ENCODE data around the gene AOPEP.

AOPEP gene

DNA sequence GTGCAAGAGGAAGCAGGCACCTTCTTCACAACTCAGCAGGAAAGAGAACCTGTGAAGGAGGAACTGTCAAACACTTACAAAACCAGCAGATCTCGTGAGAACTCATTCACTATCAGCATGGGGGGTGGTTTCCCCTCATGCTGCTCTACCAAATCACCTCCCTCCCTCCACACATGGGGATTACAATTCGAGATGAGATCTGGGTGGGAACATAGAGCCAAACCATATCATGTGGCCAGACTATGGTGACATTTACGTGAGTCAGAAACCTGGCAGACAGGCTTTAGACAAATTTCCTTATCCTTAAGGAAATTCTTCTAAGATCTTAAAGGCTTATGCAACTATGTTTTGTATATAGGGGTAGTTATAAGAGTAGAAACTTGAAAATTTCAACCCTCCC lies 8.7 kb upstream of the AOPEP start:
- DNase-seq (ENCODE audit: low spot score): no peak

DNA sequence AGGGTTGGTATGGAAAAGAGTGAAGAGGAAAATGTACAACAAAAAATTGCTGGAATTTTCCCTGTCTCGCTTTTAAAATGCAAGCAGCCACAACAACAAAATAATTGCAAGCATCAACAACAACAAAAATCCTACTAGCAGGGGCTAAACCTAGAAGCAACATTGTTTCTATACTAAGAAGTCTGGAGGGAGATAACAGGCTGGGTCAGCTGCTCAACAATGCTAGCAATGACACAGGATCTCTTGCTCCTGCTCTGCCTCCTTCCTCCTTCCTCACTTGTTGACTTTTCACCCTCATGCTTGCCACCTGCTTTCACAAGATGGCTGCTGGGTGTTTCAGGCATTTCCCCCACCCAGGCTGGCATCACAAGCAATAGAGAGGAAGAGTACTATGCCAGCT lies 7.6 kb upstream of the AOPEP start:
- no peak for DNase-seq (ENCODE audit: low spot score)

DNA sequence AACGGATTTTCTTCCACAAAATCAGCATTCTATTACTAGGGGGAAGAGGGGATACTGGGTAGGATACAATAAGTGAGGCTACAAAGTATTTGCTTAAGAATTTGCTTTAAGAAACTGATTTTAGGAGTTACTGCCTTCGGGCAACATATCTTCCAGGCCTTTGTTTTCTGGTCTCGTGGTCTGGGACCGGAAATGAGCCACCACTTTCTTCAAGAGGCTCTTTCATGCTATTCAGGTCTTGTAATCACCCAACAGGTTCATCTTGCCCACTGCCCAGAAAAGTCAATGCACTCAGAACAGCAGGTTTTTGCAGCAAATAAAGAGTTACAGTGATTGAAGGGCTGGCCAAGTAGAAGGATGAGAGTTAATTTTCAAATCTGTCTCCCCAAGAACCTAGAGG lies 6.6 kb upstream of the AOPEP start:
- no peak for DNase-seq (ENCODE audit: low spot score)

DNA sequence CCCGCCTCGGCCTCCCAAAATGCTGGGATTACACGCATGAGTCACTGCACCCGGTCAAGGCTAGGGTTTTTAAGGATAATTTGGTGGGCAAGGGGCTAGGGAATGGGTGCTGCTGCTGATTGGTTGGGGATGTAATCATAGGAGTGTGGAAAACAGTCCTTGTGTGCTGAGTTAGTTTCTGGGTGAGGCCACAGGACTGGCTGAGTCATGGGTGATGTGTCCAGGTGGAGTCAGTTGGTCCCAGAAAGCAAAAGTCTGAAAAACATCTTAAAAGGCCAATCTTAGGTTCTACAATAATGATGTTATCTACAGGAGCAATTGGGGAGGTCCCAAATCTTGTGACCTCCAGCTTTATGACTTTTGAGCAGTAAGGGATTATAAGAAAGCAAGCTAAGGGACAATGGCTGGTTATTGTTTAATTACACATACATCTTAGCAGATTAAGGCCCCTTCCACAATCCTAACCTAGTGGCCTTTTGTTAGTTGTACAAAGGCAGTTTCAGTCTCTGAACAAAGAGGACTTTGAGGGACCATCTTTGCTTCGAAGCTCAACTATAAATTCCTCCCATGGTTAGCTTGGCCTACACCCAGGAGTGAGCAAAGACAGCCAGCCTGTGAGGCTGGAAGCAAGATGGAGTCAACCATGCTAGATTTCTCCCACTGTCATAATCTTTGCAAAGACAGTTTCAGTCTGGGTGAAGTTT lies 5.5 kb upstream of the AOPEP start:
- DNase-seq (ENCODE audit: low spot score): no peak

DNA sequence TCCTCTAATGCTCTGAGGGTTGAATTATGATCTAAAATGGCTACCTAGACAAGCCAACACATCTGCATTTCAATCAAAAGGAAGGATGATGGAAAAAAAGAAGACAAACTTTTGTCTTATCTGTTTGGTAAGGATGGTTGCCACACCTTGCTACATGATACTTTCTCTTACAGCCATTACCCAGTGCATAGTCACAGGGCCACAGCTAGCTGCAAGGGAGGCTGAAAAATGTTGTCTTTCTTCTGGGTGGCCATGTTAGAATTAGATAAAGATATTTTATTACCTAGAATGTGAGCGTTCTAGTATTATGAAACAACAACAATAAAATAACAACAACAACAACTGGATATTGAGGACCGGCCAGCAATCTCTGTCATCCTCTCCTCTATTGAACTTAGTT lies 4.7 kb upstream of the AOPEP start:
- DNase-seq (ENCODE audit: low spot score): no peak

DNA sequence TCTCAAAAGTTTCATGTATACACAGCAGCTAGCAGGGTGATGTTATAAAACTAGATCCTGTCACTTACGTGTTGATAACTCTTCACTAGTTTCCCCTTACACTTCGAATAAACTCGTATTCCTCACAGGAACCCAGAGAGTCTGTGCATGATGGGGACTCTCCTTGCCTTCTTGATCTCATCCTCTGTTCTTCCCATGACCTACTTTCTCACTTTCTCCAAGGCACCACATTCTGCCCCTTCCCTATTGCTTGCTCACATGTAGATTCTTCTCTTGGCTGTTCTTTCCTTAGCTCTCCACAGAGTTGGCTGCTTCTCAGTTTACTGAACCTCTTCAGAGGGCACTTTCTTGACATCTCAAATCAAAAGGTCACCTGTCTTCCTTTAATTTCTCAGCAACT lies 1.2 kb upstream of the AOPEP start:
- DNase-seq (ENCODE audit: low spot score): no peak

DNA sequence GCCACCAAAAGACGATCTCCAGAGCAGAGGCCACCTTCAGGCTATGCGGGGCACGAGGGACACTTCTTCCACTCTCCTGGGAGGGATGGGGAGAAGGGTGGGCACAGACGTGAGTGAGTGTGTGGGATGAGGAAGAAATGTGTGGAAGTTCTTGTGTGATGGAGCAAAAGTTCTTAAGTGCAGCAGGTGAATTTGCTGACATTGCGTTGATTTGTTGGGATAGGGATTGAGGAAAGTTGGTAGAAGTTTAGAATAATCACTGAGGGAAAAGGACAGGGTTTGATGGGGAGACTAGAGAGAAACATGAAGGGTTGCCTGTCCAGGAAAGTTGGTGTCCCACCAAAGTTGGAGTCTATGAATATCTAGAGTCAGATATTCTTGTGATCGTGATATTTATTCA lies 2.2 kb downstream of the AOPEP start:
- no peak for DNase-seq (ENCODE audit: low spot score)

DNA sequence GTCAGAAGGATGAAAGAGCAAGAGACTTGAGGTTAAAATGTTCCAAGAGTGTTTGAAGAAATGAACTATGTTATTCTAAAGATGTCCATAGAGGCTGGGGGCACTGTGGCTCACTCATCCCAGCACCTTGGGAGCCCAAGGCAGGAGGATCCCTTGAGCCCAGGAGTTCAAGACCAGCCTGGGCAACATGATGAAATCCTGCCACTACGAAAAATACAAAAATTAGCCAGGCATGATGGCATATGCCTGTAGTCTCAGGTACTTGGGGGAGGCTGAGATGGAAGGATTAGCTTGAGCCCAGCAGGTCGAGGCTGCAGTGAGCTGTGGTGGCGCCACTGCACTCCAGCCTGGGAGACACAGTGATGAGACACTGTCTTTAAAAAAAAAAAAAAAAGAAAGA lies 2.7 kb downstream of the AOPEP start:
- no peak for DNase-seq (ENCODE audit: low spot score)

DNA sequence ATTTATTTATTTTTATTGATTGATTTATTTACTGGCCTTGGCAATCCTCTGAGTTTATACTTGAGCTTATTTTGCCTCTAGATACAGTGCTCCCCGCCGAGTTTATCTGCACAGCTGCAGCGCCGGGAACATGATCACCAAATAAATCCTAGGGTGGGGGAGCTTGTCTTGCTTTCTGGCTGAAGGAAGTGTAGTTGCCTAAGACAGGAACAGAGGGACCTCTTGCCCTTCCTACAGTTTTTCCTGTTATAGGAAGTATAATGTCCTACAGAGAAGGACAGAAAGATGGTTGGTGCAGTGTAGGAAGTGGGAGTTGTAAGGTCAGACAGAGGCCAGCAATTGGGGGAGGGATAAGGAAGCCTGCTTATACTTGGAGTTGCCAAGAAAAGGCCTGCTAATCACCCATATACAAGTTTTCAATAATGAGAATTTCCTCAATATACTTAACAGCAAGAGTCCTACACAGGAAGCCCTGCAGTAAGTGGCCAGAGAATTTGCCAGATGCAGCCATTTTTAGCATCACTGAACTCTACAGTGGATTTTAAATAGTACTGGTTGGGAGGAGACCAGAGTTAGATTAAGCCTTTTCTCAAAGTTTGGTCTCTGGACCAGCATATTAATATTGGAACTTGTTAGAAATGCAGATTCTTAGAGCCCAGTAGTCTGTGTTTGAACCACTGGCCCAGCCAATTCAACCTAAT lies 7.7 kb downstream of the AOPEP start:
- no peak for DNase-seq (ENCODE audit: low spot score)

DNA sequence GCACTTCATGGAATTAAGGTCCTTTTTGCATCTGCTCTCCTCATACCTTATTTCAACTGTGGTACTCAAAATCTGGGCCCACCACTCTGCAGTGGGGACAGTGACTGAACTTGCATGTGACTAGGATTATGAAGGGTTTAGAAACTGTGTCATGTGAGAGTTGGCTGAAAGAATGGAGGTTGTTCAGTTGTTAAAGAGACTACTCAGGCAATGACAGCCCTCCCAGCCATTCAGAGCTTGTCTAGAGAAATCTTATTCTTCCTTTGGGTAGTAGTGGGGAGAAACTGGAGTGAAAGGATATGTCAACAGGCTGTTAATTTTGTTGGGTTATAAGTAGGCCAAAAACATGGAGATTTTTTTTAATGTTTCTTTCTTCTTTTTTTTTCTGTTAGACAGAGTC lies 10.3 kb downstream of the AOPEP start:
- no peak for DNase-seq (ENCODE audit: low spot score)

DNA sequence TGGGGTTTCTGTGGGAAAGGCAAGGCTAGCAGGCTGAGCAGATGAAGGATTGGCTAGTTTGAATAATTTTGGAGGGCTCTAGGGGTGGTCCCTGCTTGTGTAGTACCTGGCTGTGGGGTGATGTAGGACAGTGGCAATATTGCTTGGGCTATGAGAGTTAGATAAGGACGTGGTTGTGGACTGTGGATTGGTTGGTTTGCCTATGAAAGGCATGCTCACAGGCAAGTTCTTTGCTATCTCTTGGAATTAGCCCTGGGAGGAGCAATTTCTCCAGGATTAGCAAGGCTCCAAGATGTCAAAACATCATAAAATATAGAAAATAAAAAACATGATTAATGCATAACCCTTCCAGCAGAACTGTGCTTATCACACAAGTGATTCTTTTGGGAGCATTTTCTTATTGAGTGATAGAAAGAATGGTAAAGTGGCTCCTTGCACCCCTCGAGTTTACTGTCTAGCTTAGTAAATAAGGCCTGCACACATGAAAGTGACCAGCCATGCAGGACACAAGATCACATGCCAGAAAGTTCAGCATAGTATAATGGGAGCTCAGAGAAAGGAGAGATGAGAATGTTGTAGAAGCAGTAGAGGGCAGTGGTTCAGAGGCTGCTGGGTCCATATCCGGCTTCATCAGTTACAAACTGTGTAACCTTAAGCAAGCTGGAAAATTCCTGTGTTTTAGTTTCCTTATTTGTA lies 13.8 kb downstream of the AOPEP start:
- DNase-seq (ENCODE audit: low spot score): no peak

DNA sequence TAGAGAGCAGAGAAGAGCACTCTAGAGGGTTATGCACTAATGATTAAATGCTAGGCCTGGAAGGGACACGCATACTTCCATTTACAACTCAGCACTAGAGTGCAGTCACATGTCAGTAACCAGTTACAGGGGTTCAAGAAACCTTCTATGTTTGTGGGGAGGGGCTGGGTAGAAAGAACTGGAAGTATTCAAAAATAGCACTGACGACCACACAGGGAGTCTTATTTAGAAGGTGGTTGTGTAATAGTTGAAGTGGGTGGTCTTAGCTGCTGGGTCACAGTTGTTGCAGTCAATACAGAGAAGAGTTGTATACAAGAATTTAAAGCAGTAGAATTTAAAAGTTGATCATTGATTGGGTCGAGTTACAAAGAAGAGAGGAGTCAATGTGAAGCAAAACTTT lies 15.4 kb downstream of the AOPEP start:
- no peak for DNase-seq (ENCODE audit: low spot score)

DNA sequence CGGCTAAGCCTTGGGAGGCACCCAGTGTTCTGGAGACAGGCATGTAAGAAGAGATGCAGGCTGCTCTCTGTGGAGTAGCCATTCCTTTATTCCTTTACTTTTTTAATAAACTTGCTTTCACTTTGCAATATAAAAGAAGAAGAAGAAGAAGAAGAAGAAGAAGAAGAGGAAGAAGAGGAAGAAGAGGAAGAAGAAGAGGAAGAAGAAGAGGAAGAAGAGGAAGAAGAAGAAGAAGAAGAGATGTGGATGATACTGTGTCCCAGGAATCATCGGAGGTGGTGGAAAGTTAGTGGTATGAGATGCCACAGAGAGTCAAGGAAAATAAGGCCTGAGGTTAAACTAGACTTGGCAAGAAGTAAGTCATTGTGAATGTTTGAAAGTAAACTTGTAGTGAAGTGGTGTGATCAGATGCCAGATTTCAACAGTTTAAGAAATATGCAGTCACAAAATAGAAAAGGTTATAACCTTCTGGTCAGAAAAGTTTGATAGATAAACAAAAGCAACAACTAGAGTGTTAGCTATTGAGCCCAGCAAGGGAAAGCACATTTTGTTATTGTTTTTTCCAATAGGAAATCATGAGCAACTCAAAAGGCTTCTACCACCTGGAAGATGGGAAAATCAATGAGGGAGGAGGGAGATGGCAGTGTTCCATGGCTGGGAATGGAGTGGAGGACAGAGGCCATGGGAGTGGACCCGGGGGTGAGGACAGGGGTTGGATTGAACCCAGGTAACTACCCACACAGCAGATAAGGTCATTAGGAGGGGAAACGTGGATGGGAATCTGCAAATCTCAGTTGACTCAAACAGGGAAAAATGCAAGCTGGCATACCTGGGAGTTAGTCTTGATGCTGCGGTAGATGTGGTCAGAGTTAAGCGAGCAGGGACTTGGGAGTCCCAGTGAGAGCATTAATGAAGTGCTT lies 16.8 kb downstream of the AOPEP start:
- no peak for DNase-seq (ENCODE audit: low spot score)

DNA sequence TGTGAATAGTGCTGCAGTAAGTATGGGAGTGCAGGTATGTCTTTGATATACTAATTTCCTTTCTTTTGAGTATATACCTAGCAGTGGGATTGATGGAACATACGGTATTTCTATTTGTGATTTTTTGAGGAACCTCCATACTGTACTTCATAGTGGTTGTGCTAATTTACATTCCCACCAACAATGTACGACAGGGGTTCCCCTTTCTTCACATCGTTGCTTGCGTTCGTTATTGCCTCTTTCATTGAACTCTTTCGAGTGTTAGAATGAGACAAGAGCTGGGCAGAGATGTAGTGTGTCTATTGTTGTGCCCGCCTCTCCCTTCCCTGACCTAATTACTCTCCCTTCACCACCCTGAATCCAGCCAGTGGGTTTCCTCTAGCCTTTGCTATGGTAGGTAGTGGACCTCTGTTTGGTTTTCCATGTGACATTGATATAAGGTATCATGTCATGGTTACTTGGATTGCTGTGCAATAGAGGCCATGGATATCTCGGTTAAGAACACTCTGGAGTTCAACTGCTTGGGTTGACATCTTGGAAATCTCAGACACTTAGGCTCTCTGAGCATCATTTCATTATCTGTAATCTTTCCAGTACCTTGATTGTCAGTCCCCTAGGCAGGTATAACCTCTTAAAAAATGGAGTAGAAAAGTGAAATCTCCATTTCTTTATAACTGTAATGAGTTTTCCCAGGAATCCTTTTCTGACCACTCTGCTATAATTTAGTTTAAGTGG lies 19.5 kb downstream of the AOPEP start:
- no peak for DNase-seq (ENCODE audit: low spot score)

DNA sequence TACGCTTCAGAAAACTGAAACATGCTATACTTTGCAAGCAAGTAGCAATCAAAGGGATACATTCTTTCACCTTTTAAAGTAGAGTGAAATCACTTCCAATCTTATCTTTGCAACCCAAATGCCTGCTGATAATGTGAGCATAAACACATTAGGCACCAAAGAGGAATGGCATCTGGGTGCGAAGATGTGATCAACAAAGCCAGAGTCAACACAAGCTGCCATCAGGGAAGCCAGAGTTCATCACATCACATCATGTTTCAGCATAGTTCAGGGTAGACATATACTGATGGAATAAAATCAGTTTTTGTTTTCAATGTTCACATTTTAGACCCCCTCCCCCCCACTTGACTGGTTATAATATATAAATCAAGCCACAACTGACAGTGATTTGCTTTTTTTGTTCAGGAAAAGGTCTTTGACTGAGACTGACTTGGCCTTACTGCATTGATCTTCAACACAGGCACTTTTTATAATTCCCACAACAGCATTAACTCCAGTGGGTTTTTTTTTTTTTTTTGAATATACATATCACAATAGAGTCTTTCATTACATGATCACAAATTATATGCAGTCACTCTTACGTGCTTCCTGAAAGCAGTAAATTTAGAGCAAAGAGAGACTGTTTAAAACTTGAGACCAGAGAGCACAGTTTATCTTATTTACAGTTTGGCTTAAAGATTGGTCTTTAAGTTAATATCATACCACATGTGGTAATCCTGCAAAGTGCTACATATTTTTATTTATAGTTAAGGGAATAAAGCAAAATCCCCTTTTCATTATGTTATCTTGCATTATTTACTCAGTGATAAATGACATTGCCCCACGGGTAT lies 20.3 kb downstream of the AOPEP start:
- no peak for DNase-seq (ENCODE audit: low spot score)

DNA sequence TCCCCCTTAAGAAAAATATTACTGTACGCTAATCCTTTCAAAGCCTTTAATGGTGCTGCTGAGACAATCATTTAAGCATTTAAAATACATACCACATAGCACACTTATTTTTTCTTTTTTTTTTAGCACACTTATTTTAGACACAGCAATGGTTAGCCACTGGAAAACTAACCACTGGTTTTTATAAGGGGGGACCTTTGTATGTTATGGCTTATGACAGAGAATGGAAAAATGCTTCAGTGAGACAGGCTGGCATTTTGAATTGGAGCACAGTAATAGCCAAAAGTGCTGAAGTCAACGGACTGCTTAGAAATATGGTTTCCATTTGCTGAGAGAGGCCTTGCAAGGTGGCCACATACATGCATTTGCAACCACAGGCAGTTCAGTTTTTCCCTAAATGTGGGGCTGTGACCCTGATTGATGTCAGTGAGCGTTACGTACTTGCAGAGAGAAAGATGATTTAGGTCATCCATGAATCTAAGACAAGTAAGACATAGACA lies 28.5 kb downstream of the AOPEP start:
- DNase-seq (ENCODE audit: low spot score): no peak

DNA sequence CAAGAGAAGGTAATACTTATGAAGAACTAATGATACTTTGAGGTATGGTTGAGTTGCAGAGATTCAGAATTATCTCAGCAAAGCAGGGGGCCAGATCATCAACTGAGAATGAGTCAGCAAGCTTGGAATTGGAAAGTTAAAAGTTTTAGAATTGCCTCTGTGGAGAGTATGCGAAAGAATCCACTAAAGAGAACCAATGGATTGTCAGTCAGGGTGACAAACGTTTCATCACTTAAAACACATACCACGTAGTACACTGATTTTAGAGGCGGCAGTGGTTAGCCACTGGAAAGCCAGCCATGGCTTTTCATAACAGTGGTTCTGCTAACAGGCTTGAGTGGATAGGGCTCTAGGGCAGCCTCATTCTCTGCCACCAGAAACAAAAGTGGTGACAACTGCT lies 30.7 kb downstream of the AOPEP start:
- peak; percentile 55 for DNase-seq (ENCODE audit: low spot score)

DNA sequence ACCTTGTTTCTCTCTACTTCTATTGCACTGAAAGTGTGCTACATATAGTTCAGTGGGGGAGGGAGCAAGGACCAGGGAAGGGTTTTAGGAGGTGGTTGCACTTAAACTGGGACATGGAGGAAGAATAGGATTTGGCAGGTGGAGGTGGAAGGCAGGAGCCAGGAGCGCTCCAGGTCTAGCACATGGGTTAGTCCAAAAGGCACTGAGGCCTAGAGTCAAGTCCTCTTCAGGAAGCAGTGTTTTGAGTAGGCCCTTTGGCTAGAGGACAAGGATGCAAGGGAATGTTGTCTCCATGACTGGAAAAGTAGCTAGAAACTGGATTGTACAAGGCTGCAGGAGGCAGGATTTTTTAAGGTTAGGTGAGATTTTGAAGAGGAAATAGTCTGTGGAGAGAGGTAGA lies 31.5 kb downstream of the AOPEP start:
- no peak for DNase-seq (ENCODE audit: low spot score)

DNA sequence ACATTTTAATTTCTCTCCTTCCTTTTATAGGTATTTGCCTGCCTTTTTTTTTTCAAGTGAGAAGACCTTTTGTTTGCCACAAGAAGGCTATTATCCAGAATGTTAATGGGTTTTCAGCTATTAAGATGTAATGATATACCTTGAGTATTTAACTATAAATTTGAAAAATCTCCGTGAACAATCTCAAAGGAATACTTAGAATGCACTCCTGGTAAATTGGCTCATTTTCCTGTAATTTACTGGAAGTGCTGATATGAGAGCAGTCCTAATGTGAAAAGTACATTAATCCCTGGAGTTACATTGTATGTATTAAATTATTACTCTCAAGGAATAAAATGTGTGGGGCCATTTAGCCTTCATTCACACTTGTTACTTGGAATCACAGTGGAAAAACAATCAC lies 32.4 kb downstream of the AOPEP start:
- no peak for DNase-seq (ENCODE audit: low spot score)

DNA sequence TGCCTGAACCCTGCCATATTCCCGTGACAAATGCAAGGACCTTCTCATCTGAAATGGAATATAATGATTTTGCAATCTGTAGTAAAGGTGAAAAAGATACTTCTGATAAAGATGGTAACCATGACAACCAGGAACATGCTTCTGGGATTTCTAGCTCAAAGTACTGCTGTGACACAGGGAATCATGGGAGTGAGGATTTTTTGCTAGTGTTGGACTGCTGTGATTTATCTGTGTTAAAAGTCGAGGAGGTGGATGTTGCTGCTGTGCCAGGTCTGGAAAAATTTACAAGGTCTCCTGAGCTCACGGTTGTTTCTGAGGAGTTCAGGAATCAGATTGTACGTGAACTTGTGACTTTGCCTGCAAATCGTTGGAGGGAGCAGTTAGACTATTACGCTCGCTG lies 33.5 kb downstream of the AOPEP start:
- DNase-seq (ENCODE audit: low spot score): no peak

DNA sequence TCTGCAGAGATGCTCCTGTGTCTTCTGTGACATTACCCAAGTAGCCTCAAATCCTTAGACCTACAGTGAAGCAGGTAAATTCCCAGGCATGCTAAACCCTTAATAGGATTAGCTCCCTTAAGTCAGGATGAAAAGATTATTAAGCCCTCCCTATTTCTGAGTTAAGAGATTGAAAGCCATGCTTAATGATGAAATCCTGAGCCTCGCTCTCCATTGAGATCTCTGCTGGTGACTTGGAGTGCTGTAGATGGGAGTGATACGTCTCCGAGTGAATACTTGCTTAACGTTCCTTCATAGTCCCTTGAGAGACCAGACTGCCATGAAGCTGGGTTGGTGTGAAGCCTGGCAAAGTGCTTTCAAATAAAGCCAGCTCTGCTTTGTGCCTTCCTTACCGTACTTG lies 34.2 kb downstream of the AOPEP start:
- DNase-seq (ENCODE audit: low spot score): no peak

Measured in AG08396 (cell line).